Urinary bladder (tissue), 4 donors: ENCODE measurements around the gene TRIM38. TPM values are rescaled to one million over a fixed set of nuclear protein-coding genes. Genes with fewer than 3 reads are reported as not detected.
"Not testable (repeated sequence)": the region's sequence is repeated elsewhere in the genome, so short reads cannot be mapped to it uniquely, and the experiment has no call there.

ENCODE experiments used
- DNase-seq: peaks from one replicate; pipeline ENCODE4 v3.0.0-alpha.2; 2015; ENCODE audit errors: extremely low spot score
- H3K27ac ChIP-seq: one replicate; pipeline ENCODE4 v1.5.1; 2013; ENCODE audit warnings: low read depth, mild to moderate bottlenecking, moderate library complexity
- H3K36me3 ChIP-seq: one replicate; pipeline ENCODE4 v1.6.1; 2013; ENCODE audit warnings: mild to moderate bottlenecking, moderate library complexity; ENCODE audit not compliant: insufficient read depth
- H3K4me1 ChIP-seq: one replicate; pipeline ENCODE4 v1.6.1; 2013; ENCODE audit warnings: mild to moderate bottlenecking, moderate library complexity; ENCODE audit not compliant: insufficient read depth
- H3K4me3 ChIP-seq: one replicate; pipeline ENCODE4 v1.5.1; 2013; ENCODE audit warnings: low read depth, low read length
- WGBS: extraction: QIAGEN DNeasy Blood & Tissue Kit; methylation state at CpG from one replicate; pipeline ENCODE4 v1.1.7; 2013; 5-methylcytosine and 5-hydroxymethylcytosine counted together
- polyA plus RNA-seq: library from polyadenylated mRNA; stranded (reverse); fragments of 200-250 nt; gene quantifications from one replicate; pipeline ENCODE4 v1.2.3, GENCODE V29; 2013
- total RNA-seq: library from RNA; depleted of rRNA; stranded (reverse); fragments of >200 nt; gene quantifications from one replicate; pipeline ENCODE4 v1.2.3, GENCODE V29; 2014
- donor health status: healthy with polysubstance abuse.
- donor health status: healthy.

The TRIM38 gene
- total and polyA plus RNA-seq, 2 donors = 4.6 to 13.4 TPM

DNA sequence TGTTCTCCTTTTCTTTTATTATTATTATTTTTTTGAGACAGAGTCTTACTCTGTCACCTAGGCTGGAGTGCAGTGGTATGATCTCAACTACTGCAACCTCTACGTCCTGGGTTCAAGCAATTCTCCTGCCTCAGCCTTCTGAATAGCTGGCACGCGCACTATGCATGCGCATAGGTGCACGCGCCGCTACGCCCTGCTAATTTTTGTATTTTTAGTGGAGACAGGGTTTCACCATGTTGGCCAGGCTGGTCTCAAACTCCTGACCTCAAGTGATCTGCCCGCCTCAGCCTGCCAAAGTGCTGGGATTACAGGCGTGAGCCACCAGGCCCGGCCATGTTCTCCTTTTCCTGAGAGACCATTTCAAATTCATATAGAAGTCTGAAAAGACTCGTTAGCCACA lies 32.8 kb upstream of the TRIM38 start:
- 92% methylated on average over 12 of the region's 12 CpGs for WGBS

DNA sequence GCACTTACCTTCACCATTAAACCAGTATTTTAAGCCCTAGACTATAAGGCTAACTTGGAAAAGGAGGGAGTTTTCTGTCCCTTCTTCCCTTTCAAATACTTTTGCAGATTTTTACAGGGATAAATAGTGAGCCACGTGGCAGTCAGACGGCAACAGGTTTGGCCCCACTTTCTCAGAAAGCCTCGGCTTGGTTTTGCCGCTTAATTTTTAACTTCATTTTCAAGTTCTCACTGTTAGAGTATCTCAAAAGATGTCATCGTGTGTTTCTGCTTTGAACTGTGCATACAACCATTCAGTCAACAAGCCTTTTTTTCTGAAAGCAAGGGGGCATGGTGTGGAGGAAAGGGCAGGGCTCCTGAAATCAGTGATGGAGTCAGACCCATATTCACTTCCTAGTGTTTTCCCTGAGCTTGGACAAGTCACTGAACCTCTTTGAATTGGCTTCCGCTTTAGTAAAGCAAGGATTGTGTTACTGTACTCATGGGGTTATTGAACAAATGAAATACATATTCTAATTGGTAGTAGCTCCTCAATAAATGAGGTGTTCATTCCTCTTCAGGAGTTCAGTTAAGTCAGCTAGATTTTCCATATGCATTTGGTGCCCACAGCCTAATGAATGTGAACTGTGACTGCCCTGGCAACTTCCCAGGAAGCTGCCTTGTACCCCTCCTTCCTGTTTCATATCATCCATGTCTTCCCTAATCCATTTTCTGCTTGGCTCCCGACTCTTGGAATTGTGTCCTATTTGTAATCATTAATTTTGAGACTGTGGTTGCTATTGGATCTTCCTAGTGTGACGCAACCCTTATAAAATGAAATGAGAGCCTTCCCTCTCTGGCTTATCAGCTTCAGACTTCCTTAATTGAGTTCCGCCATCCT lies 31.8 kb upstream of the TRIM38 start, which contains the start of gene SLC17A2:
Gene SLC17A2 (minus strand): TSS at position 160 of the 879 bp plus-strand sequence. CDS start 4,895 bp downstream, outside the sequence.
- no peak within 1 kb of the TSS for H3K27ac ChIP-seq
- no peaks in the 10 kb centered on the region for H3K36me3 ChIP-seq
- no peaks in the 10 kb centered on the region for H3K4me1 ChIP-seq
- H3K4me3 ChIP-seq = no peak within 1 kb of the TSS
- no peak for DNase-seq
- WGBS = 81% methylated on average over 9 of the region's 9 CpGs

More for the DNA sequence above, 32.8 kb upstream of the TRIM38 start:
- not testable (repeated sequence) for H3K27ac ChIP-seq, H3K4me3 ChIP-seq, H3K36me3 ChIP-seq, DNase-seq, H3K4me1 ChIP-seq

GRCh38 chr6:25931411-25931709 lies 31.2 kb upstream of the TRIM38 start:
- 39% methylated on average over 1 of the region's 1 CpG for WGBS
- no peak for DNase-seq
- H3K4me1 ChIP-seq = no peaks in the 10 kb centered on the region

DNA sequence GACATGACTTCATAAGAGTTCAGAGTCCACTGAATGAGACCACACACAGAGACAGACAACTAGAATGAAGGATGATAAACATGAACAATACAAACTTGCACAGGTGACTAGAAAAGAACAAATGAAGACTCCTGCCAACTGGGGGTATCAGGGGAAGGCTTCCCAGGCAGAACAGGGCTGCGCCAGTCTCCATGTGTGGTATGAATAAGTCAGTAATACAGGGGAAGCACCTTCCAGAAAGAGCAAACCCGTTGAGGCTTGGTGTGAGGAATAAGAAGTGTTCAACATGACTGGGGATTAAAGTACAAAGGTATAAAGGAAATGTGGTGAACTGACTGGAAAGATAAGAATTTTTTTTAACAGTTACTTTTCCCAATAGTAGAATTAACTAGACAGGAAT lies 28.4 kb upstream of the TRIM38 start:
- no peaks in the 10 kb centered on the region for H3K4me1 ChIP-seq
- no peak overlapping the region for H3K27ac ChIP-seq
- WGBS = 77% methylated on average over 2 of the region's 2 CpGs
- DNase-seq = no peak
- no peak overlapping the region for H3K4me3 ChIP-seq
- H3K36me3 ChIP-seq = no peaks in the 10 kb centered on the region

More at GRCh38 chr6:25931411-25931709, 31.2 kb upstream of the TRIM38 start:
- no peaks in the 10 kb centered on the region for H3K36me3 ChIP-seq
- no peak overlapping the region for H3K27ac ChIP-seq
- H3K4me3 ChIP-seq = no peak overlapping the region

DNA sequence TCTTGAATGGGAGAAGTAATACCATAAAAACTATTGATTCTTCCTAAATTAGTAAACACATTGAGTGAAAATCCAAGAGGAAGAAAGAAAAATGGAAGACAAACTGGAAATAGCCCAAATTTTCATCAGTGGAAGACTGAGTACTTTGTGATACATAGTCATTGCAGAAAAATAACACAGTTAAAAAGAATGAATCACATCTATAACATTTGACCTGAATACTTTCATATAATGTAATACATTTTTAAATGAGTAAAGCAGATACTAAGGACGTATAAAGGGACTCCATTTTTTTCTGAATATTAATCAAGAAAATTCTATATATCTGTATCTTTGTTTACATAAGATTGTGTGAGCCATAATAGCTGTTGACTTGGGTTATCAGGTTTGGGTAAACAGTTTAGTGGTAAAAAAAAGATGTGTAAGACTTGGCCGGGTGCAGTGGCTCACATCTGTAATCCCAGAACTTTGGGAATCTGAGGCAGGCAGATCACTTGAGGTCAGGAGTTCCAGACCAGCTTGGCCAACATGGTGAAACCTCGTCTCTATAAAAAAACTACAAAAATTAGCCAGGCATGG lies 27.8 kb upstream of the TRIM38 start:
- Histone ChIP-seq H3K36me3 (no peaks in the 10 kb centered on the region), H3K4me1 (no peaks in the 10 kb centered on the region), H3K27ac (no peak overlapping the region), H3K4me3 (no peak overlapping the region)
- no peak for DNase-seq
- 43% methylated on average over 3 of the region's 3 CpGs for WGBS

- DNase-seq = no peak
- Histone ChIP-seq H3K36me3 (no peaks in the 10 kb centered on the region), H3K27ac (no peak overlapping the region), H3K4me1 (no peaks in the 10 kb centered on the region), H3K4me3 (no peak overlapping the region)
- 88% methylated on average over 5 of the region's 5 CpGs for WGBS
These were observed 26.6 kb upstream of the TRIM38 start for GRCh38 chr6:25935953-25936352.

DNA sequence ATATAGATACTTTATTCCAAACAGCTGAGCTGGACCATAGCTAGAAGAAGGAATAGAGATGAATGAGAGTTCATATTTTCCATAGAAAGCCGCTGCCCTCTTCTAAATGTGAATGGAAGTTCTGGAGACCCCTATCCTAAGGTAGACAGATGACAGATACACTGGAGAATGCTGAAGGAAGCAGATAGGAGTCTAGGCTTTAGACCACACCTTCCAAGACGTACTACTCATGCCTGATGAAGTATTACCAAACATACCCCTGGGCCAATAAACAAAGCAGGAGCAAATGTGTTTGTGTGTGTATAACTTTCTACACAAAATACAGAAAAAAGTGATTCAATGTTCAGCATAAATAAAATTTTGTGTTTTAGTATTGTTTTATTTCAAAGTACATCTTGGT lies 23.0 kb upstream of the TRIM38 start:
- WGBS = 67% methylated on average over 2 of the region's 2 CpGs
- Histone ChIP-seq H3K4me1 (no peaks in the 10 kb centered on the region), H3K4me3 (no peak overlapping the region), H3K27ac (no peak overlapping the region), H3K36me3 (no peaks in the 10 kb centered on the region)
- no peak for DNase-seq

DNA sequence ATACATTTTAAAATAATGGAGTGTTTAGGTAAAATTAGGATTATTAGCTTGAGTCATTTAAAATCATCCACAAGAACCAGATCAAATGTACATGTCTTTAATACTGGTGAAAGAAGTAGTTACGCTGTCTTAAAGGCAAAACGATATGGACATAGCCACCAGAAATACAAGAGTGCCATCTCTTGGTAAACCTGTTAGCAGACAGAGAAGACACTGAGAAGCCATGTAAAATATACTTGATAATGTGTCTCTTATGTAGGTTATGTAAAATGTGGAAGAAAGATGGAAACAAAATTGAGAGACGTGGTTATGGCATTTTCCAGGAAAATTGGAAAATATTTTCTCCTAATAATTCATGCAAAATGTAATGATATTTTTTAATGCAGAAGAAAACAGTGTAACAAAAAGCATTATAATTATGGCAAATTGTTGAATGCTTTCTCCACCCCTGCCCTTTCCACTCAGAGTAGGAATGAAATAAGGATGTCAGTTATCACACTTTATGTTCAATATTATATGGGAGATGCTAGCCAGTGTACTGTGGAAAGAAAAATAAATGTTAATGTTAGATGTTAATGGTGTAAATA lies 19.9 kb upstream of the TRIM38 start:
- H3K4me1 ChIP-seq = no peaks in the 10 kb centered on the region
- no peak for DNase-seq
- no peaks in the 10 kb centered on the region for H3K36me3 ChIP-seq
- no peak overlapping the region for H3K27ac ChIP-seq
- WGBS = 40% methylated on average over 3 of the region's 3 CpGs
- H3K4me3 ChIP-seq = no peak overlapping the region

- WGBS = 81% methylated on average over 1 of the region's 1 CpG
- Histone ChIP-seq H3K27ac (no peak overlapping the region), H3K4me1 (no peaks in the 10 kb centered on the region), H3K36me3 (no peaks in the 10 kb centered on the region), H3K4me3 (no peak overlapping the region)
- DNase-seq = no peak
These were observed 18.7 kb upstream of the TRIM38 start for GRCh38 chr6:25943887-25944286.

DNA sequence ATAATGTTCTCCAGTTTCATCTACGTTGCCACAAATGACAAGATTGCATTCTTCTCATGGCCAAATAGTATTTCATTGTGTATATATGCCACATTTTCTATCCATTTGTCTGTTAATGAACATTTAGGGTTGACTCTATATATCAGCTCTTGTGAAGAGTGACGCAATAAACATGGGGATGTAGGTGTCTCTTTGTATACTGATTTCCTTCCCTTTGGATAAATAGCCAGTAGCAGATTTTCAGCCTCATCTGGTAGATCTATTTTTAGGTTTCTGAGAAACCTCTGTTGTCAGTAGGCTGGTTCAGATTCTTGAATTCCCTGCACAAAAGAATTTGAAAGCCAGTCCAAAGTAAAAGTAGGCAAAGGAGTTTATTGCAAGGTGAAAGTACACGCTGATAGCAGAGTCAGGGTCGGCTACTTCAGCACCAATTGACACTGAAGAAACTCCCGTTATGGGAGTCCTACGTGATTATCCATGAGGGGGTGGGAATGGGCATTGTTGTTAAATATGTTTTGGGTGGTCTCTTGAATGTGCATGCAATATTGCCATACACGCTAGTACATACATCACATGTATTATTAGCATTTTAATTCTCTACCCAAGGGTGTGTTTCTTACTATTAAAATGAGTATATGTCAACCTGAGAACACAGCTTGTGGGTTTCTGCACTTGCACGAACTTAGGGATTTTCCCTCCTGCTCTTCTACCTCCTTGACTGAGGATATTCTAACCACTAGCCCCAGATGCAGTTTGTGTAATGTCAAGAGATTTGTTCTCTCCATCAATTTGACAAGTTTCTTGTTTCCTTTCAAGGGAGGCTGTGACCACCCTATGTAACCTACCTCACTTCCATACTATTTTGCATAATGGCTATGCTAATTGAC lies 17.7 kb upstream of the TRIM38 start:
- no peak overlapping the region for H3K4me3 ChIP-seq
- no peaks in the 10 kb centered on the region for H3K4me1 ChIP-seq
- H3K27ac ChIP-seq = no peak overlapping the region
- no peak for DNase-seq
- 62% methylated on average over 8 of the region's 8 CpGs for WGBS
- H3K36me3 ChIP-seq = no peaks in the 10 kb centered on the region

DNA sequence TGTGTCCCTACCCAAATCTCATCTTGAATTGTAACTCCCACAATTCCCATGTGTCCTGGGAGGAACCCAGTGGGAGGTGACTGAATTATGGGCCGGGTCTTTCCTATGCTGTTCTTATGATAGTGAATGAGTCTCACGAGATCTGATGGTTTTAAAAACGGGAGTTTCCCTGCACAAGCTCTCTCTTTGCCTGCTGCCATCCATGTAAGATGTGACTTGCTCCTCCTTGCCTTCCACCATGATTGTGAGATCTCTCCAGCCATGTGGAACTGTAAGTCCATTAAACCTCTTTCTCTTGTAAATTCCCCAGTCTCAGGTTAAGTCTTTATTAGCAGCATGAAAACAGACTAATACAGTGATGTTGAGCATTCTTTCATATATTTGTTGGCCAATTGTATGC lies 16.9 kb upstream of the TRIM38 start:
- not testable (repeated sequence) for DNase-seq, H3K27ac ChIP-seq, H3K4me3 ChIP-seq, H3K36me3 ChIP-seq, H3K4me1 ChIP-seq
- WGBS = 93% methylated on average over 3 of the region's 3 CpGs

GRCh38 chr6:25946631-25947030 lies 16.0 kb upstream of the TRIM38 start:
- Histone ChIP-seq H3K4me1 (no peaks in the 10 kb centered on the region), H3K4me3 (no peak overlapping the region), H3K27ac (no peak overlapping the region), H3K36me3 (no peaks in the 10 kb centered on the region)
- DNase-seq = no peak
- WGBS = 80% methylated on average over 2 of the region's 2 CpGs

GRCh38 chr6:25947492-25947891 lies 15.1 kb upstream of the TRIM38 start:
- DNase-seq, H3K27ac ChIP-seq, H3K4me3 ChIP-seq, H3K4me1 ChIP-seq, H3K36me3 ChIP-seq: not testable (repeated sequence)
- WGBS = 92% methylated on average over 3 of the region's 3 CpGs
